Mucosa of descending colon (tissue), 3 donors: ENCODE measurements around the gene FAM227A. TPM values are rescaled to one million over a fixed set of nuclear protein-coding genes. Genes with fewer than 3 reads are reported as not detected.

Experiments
- ATAC-seq: fragments of 200-7000 bp; cut with Tn5 transposase; one replicate; pipeline ENCODE4 v1.9.1; 2020; ENCODE audit warnings: mild to moderate bottlenecking, moderate library complexity
- DNase-seq, 3 donors: peaks; one replicate each; pipeline ENCODE4 v3.0.0-alpha.2; 2020
- H3K36me3 ChIP-seq: fragments of 200-600 bp; one replicate; pipeline ENCODE4 v1.8.0; 2021; ENCODE audit warnings: low read depth, mild to moderate bottlenecking
- H3K4me1 ChIP-seq: fragments of 200-600 bp; one replicate; pipeline ENCODE4 v1.8.0; 2021; ENCODE audit warnings: low read depth, mild to moderate bottlenecking
- H3K4me3 ChIP-seq: fragments of 200-600 bp; one replicate; pipeline ENCODE4 v1.8.0; 2021; ENCODE audit warnings: mild to moderate bottlenecking
- H3K9me3 ChIP-seq: fragments of 200-600 bp; one replicate; pipeline ENCODE4 v1.8.0; 2021; ENCODE audit warnings: mild to moderate bottlenecking
- intact Hi-C, 2 donors: fragments of 100-400 bp; cut with DNase I in 1 of 2; cut with micrococcal nuclease in 1 of 2; formaldehyde crosslinking; loops; one replicate each; pipeline versions ENCODE4 v1.11.0 to v1.11.1; 2022; cut with DNase I, micrococcal nuclease
- total RNA-seq, 3 donors: library from RNA; stranded (reverse); fragmentation: NEBNext Ultra II Directional in 2 of 3; extraction: Animal tissue kit (Norgen Biotek cat#: 25700) in 2 of 3; gene quantifications; one replicate each; pipeline versions ENCODE4 v1.2.1 to v1.2.4, GENCODE V29; 2021 to 2023
- TF ChIP-seq, protein P1 (sequence below): fragments of 200-600 bp; IDR thresholded peaks from one replicate; pipeline ENCODE4 v1.8.0; 2022; ENCODE audit warnings: antibody characterized with exemption, mild to moderate bottlenecking
- donor health status: DM: no; HTN: no; CAD: no; lungs with moderate emphysema.
- donor health status: DM: no; HTN: no; CAD: no.
- donor health status: DM: no; HTN: yes; CAD: no.

Gene FAM227A
- total RNA-seq, 3 donors from 2014 or later: 0.52 to 1.5 (median 1.3) TPM

GRCh38 chr22:38540701-38541100 is 115.5 kb downstream of the FAM227A start:
- ATAC-seq: no peak
- intact Hi-C loops: no loop called here
- TF ChIP-seq, protein P1, sequence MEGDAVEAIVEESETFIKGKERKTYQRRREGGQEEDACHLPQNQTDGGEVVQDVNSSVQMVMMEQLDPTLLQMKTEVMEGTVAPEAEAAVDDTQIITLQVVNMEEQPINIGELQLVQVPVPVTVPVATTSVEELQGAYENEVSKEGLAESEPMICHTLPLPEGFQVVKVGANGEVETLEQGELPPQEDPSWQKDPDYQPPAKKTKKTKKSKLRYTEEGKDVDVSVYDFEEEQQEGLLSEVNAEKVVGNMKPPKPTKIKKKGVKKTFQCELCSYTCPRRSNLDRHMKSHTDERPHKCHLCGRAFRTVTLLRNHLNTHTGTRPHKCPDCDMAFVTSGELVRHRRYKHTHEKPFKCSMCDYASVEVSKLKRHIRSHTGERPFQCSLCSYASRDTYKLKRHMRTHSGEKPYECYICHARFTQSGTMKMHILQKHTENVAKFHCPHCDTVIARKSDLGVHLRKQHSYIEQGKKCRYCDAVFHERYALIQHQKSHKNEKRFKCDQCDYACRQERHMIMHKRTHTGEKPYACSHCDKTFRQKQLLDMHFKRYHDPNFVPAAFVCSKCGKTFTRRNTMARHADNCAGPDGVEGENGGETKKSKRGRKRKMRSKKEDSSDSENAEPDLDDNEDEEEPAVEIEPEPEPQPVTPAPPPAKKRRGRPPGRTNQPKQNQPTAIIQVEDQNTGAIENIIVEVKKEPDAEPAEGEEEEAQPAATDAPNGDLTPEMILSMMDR: no peak
- Histone ChIP-seq H3K36me3 (no peaks in the 10 kb centered on the region), H3K4me3 (no peak overlapping the region), H3K4me1 (no peaks in the 10 kb centered on the region), H3K9me3 (peaks cover 16% of the 10 kb centered on the region)
- no peak for DNase-seq

DNA sequence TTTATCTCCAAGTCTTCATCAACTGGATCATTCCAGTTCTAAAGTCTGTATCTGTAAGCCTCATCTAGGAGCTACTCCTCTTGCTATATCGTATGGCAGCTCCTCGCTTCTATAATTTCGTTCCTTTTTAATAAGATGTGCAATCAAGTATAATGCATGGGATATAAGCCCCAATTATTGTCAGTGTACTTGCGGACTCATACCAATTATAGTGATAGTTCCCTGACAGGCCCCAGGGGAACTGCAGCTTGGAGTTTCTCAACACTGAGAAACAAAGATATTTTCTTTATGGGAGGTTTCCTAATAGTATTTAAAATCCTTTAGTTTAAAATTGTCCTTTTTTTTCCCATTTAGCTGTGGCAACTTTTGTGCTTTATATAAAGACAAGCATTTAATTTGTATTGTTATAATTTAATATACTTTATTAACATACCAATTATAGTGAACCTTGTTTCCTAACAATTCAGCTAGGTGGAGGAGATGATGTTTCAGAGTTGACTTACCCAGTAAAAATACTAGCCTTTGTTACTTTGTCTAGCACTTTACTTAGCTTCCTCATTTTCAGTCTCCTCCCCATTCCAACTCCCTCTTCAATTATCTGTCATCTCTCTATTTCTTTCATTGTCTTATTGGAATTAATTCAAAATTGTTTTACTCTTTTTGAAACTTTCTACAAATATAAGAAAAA is 124.8 kb downstream of the FAM227A start:
- intact Hi-C loops: no loop called here
- TF ChIP-seq, protein P1: no peak

More for the DNA sequence above, 124.8 kb downstream of the FAM227A start:
- no peaks in the 10 kb centered on the region for H3K9me3 ChIP-seq
- no peak overlapping the region for H3K4me3 ChIP-seq
- H3K4me1 ChIP-seq: no peaks in the 10 kb centered on the region
- ATAC-seq: no peak
- no peaks in the 10 kb centered on the region for H3K36me3 ChIP-seq
- DNase-seq: no peak

Other genes starting within 250 kb of the FAM227A start
- gene KCNJ4, start 201.2 kb downstream of the FAM227A start, total RNA-seq: not detected
- 10 to 100 TPM in 2 of 3 donors, 1 to 10 TPM in 1; 4.2 to 14.4 (median 11.3) TPM for gene KDELR3, start 188.3 kb downstream of the FAM227A start, total RNA-seq
- 100 to 1,000 TPM; 279 to 464 (median 363) TPM for gene DDX17, start 150.1 kb downstream of the FAM227A start, total RNA-seq
- gene DMC1, start 86.2 kb downstream of the FAM227A start, total RNA-seq: 1 to 10 TPM; 1.3 to 1.8 (median 1.7) TPM
- 10 to 100 TPM; 22.8 to 46.5 (median 30.0) TPM for gene CBY1, start 246 bp upstream of the FAM227A start, total RNA-seq
- gene TOMM22, start 25.6 kb upstream of the FAM227A start, total RNA-seq: 10 to 100 TPM; 64.5 to 84.4 (median 72.4) TPM
- 10 to 100 TPM; 82.5 to 98.3 (median 87.9) TPM for gene JOSD1, start 44.6 kb upstream of the FAM227A start, total RNA-seq
- gene GTPBP1, start 49.6 kb upstream of the FAM227A start, total RNA-seq: 10 to 100 TPM; 73.1 to 96.8 (median 76.8) TPM
- gene SUN2, start 99.6 kb upstream of the FAM227A start, total RNA-seq: 100 to 1,000 TPM; 130 to 235 (median 181) TPM
- 10 to 100 TPM; 14.7 to 17.6 (median 16.1) TPM for gene DNAL4, start 137.8 kb upstream of the FAM227A start, total RNA-seq
- gene NPTXR, start 187.6 kb upstream of the FAM227A start, total RNA-seq: 10 to 100 TPM in 1 of 3 donors, 1 to 10 TPM in 1, under 1 TPM in 1; 0.84 to 15.5 (median 1.2) TPM
- gene CBX6, start 215.8 kb upstream of the FAM227A start, total RNA-seq: 10 to 100 TPM; 15.7 to 84.0 (median 23.6) TPM